GM10266 (cell line): ENCODE data around the gene SLC66A2.

Source experiments
- DNase-seq: peaks from one replicate; pipeline ENCODE4 v3.0.0; 2012; ENCODE audit errors: extremely low spot score
- CTCF ChIP-seq: IDR thresholded peaks from 2 replicates; pipeline ENCODE4 v1.5.1; 2012; ENCODE audit warnings: mild to moderate bottlenecking, low read depth; ENCODE audit not compliant: control insufficient read depth, insufficient read depth; ENCODE audit errors: missing control alignments

The SLC66A2 gene

GRCh38 chr18:79874553-79875530, 76.6 kb downstream of the SLC66A2 start:
- DNase-seq, result no peak
- no peak for TF ChIP-seq CTCF

GRCh38 chr18:79873449-79874110, 77.9 kb downstream of the SLC66A2 start:
- TF ChIP-seq CTCF, result no peak
- DNase-seq, result no peak

- no peak for DNase-seq
- no peak for TF ChIP-seq CTCF
Measured at GRCh38 chr18:79872527-79873444, 78.7 kb downstream of the SLC66A2 start.

- TF ChIP-seq CTCF, result no peak
- no peak for DNase-seq
Measured at GRCh38 chr18:79871481-79872091, 79.9 kb downstream of the SLC66A2 start.

- no peak for TF ChIP-seq CTCF
Measured at GRCh38 chr18:79871026-79871390, 80.4 kb downstream of the SLC66A2 start.

GRCh38 chr18:79870301-79871025, 81.0 kb downstream of the SLC66A2 start:
- DNase-seq, result no peak
- no peak for TF ChIP-seq CTCF

More at GRCh38 chr18:79871026-79871390, 80.4 kb downstream of the SLC66A2 start:
- no peak for DNase-seq
